GM12875 (cell line): ENCODE measurements around the gene MYB.

ENCODE experiments used
- H3K4me3 ChIP-seq: one replicate; pipeline ENCODE4 v1.5.1; 2011; ENCODE audit warnings: low read depth, low read length, control low read depth
- TF ChIP-seq, protein P1 (sequence below): IDR thresholded peaks from 2 replicates; pipeline ENCODE4 v1.5.1; 2011; ENCODE audit warnings: low read depth, mild to moderate bottlenecking, control low read depth, inconsistent platforms, low read length, moderate library complexity, borderline replicate concordance; ENCODE audit not compliant: insufficient read depth

MYB gene

DNA sequence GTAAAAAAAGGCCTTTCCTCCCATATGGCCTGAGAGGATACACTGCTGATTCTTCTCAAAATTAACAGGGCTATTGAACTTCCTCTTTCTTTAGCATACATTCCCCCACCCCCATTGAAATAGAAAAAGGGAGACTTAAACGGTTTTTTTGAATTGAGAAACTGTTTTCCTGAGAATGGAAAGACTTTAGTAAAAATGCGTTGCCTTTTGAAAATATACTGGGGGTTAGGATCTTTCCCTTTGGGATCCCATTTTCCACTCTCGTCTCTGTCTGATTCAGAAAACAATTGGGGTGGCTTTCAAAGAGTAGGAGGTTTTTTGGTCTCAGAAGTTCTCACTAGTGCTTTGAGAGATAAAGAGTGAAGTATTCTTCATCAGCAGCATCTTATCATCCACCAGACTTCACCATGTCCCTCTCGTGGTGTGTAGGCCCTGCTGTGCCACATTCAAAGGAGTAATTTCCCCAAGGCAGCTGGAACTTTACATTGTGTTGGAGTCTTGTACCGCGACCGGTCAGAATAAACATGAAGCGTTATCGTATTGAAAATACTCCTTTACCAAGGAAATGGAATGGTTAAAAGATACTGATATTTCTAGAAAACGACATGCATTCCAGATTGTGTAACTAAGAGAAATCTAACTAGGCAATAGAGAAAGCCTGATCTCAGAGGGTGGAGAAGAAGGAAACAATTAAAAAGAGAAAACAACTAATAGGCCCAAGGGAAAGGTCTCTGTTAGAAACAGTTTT lies 10.6 kb downstream of the MYB start:
- TF ChIP-seq, protein P1, sequence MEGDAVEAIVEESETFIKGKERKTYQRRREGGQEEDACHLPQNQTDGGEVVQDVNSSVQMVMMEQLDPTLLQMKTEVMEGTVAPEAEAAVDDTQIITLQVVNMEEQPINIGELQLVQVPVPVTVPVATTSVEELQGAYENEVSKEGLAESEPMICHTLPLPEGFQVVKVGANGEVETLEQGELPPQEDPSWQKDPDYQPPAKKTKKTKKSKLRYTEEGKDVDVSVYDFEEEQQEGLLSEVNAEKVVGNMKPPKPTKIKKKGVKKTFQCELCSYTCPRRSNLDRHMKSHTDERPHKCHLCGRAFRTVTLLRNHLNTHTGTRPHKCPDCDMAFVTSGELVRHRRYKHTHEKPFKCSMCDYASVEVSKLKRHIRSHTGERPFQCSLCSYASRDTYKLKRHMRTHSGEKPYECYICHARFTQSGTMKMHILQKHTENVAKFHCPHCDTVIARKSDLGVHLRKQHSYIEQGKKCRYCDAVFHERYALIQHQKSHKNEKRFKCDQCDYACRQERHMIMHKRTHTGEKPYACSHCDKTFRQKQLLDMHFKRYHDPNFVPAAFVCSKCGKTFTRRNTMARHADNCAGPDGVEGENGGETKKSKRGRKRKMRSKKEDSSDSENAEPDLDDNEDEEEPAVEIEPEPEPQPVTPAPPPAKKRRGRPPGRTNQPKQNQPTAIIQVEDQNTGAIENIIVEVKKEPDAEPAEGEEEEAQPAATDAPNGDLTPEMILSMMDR: no peak
- H3K4me3 ChIP-seq: no peak overlapping the region

DNA sequence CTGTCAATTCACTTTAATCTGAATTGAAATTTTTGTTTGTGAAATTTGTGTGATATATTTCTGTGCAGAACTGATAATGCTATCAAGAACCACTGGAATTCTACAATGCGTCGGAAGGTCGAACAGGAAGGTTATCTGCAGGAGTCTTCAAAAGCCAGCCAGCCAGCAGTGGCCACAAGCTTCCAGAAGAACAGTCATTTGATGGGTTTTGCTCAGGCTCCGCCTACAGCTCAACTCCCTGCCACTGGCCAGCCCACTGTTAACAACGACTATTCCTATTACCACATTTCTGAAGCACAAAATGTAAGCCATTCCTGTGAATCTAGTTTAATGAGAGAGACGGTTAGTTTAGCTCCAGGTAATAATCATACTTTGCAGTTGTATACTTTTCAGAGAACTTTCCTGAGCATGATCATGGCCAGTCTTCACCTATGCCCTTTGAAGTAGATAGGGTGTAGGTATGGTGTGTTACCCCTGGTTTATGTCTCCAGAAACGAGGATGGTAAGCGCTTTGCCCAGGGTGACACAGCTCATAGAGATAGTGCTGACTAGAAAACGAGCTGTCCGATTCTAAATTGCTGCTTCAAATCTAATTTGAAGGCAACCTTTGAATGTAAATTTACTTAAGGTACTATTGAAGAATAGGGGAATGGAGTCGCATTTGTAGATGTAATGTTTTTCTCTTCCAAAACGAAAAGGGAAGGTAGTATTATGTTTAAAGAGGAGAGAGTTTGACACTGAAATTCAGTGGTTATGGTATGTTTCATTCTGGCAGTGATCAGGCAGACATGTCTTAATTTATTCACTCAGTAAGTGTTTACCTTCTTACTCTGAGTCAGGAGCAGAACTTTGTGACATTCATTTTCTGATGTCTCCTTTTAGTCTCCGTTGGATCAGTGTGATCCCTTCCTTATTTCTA lies 11.4 kb downstream of the MYB start:
- TF ChIP-seq, protein P1: no peak
- H3K4me3 ChIP-seq: no peak overlapping the region

DNA sequence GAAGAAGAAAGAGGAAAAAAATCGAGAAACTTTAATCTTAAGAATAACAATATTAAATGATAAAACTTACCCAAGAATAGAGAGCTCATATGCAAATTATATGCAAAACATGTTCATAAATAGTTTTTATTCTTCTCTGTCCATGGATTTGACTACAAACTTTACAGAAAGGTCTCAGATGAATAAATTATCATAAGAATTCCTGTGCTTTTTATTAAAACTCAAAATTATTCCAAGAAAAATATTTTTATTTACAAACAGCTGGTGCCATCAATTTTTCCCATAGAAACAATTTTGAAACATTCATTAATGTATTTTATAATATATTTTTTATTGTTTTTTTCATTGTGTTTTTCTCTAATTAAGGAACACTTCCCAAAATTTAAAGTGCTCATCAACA lies 12.1 kb downstream of the MYB start:
- TF ChIP-seq, protein P1: no peak
- H3K4me3 ChIP-seq: no peak overlapping the region

DNA sequence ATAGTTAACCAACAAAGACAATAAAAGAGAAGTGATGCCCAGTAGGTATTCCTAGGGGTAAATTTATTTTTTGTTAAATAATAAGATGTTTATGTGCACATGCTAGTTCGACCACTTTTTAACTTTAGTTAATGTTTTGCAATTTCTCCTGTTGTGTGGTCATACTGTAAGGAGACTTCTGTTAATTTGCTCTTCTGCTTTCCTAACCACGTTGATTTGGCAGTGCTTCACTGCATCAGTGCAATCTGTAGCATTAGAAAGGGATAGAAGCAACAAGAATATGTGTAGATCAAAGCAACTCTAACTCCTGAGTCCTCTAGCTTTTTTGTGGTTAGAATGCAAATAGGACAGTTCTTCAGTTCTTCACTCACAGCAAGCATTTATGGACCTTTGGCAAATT lies 13.9 kb downstream of the MYB start:
- H3K4me3 ChIP-seq: no peak overlapping the region
- TF ChIP-seq, protein P1: no peak

DNA sequence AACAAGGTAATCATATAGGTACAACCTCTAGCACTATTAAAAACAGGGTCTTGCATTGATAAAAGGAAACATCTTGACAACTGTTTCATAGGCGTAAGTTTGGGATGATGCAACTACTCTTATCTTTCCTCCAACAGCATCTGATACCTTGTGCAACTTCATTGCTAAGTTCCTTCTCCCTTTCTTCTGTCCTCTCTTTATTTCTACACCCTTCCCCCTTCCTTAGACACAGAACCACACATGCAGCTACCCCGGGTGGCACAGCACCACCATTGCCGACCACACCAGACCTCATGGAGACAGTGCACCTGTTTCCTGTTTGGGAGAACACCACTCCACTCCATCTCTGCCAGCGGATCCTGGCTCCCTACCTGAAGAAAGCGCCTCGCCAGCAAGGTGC lies 14.4 kb downstream of the MYB start:
- no peak overlapping the region for H3K4me3 ChIP-seq
- TF ChIP-seq, protein P1: no peak

DNA sequence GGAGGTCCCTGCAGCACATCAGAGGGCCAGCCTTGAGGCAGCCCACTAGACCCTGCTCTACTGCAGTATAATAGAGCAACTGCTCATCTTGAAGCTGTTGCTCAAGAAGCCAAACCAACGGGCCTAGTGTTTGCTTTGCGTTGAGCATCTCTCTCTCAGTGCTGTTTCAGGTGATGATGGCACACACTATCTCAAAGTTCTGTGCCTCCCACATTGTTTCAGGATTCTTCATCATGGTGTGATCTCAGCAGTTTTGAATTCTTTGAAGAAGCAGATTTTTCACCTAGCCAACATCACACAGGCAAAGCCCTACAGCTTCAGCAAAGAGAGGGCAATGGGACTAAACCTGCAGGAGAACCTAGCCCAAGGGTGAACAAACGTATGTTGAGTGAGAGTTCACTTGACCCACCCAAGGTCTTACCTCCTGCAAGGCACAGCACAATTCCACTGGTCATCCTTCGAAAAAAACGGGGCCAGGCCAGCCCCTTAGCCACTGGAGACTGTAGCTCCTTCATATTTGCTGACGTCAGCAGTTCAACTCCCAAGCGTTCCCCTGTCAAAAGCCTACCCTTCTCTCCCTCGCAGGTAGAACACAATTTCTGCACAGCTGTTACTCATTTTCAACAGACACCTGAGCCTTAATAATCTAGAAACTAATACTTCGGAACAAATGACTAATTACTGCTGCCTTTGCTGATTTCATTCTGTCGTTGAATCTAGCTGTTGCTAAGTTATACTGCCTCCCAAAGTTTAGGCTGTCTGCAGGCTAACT lies 15.8 kb downstream of the MYB start:
- no peak overlapping the region for H3K4me3 ChIP-seq
- TF ChIP-seq, protein P1: no peak
